Heart left ventricle (tissue), 13 donors: ENCODE measurements around the gene MIF.

Experiments used
- POLR2A ChIP-seq, 2 donors: fragments of 450-650 bp; IDR thresholded peaks; one replicate each; pipeline ENCODE4 v1.6.1; 2017; ENCODE audit warnings: antibody characterized with exemption in 2 of 2, mild to moderate bottlenecking in 2 of 2, moderate library complexity in 2 of 2
- TF ChIP-seq, protein P1 (sequence below), 12 donors: fragments of 200-600 bp; sonication (generic) in 4 of 12; IDR thresholded peaks; one replicate each; pipeline versions ENCODE4 v1.5.0 to v1.8.0; 2018 to 2022; ENCODE audit warnings: antibody characterized with exemption in 12 of 12, mild to moderate bottlenecking in 5 of 12
- donor health status: ischemic (EF 13 %, LVEDD 7.1; RV severe dilation, severe dysfunction).
- donor health status: DM: no; HTN: yes; CAD: no.
- donor health status: DM: no; HTN: no; CAD: no.
- donor health status: ischemic (EF 25% LVEDD 6.9; RV normal size, moderate dysfunction).
- donor health status: ischemic (EF 25% LVEDD 5.7; RV mildly dilated, moderate dysfunction).
- donor health status: ischemic (EF 35%, LVEDD 5.7; RV mildly dilated, moderate dysfunction).
- donor health status: nonischemic (EF 11% LVEDD 7.7; RV severe dilation, severe dysfunction).
- donor health status: DM: yes; HTN: yes; CAD: no.
- donor health status: PGD.
- donor health status: ischemic (EF 29% LVEDD 5.4; RV normal size, mild dysfunction).
- donor health status: nonischemic (EF 23%, LVEDD 6.1; RV moderate dilation, normal function).

DNA sequence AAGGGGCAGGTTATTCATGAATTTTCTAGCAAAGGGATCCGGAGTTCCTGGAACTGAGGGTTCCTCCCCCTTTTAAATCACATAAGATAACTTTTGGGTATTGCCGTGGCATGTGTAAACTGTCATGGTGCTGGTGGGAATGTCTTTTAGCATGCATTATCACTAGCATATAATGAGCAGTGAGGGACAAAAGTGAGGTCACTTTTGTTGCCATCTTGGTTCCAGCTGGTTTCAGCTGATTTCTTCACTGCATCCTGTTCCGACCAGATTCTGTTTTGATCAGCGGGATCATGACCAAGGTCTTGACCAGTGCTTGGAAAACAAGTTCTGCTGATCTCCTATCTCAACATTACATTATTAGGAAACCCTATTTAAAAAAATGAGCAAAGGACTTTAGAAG, 7.4 kb downstream of the MIF start:
- TF ChIP-seq, protein P1, sequence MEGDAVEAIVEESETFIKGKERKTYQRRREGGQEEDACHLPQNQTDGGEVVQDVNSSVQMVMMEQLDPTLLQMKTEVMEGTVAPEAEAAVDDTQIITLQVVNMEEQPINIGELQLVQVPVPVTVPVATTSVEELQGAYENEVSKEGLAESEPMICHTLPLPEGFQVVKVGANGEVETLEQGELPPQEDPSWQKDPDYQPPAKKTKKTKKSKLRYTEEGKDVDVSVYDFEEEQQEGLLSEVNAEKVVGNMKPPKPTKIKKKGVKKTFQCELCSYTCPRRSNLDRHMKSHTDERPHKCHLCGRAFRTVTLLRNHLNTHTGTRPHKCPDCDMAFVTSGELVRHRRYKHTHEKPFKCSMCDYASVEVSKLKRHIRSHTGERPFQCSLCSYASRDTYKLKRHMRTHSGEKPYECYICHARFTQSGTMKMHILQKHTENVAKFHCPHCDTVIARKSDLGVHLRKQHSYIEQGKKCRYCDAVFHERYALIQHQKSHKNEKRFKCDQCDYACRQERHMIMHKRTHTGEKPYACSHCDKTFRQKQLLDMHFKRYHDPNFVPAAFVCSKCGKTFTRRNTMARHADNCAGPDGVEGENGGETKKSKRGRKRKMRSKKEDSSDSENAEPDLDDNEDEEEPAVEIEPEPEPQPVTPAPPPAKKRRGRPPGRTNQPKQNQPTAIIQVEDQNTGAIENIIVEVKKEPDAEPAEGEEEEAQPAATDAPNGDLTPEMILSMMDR (IDR thresholded peaks at IDR 0.05) = no peak
- no peak for TF ChIP-seq POLR2A (IDR thresholded peaks at IDR 0.05)
